AG04450 (cell line): ENCODE data around the gene IL24. TPM values are rescaled to one million over a fixed set of nuclear protein-coding genes. Genes with fewer than 3 reads are reported as not detected.

Experiments used
- CTCF ChIA-PET: fragments of 300-600, 350-600 bp; formaldehyde crosslinking; extraction: SDS; loops from one replicate; lab custom pipeline; 2022; ENCODE audit warnings: antibody characterized with exemption, inconsistent platforms; lab: Charles Lee
- POLR2A ChIA-PET: fragments of 350-600 bp; formaldehyde crosslinking; extraction: SDS; loops from one replicate; lab custom pipeline; 2021; ENCODE audit warnings: antibody characterized with exemption, inconsistent platforms; lab: Yijun Ruan, JAX
- DNase-seq: peaks from one replicate; pipeline ENCODE4 v3.0.0-alpha.2; 2011; ENCODE audit warnings: low read depth, low spot score
- H3K27ac ChIP-seq: one replicate; pipeline ENCODE4 v1.5.1; 2012; ENCODE audit warnings: low read depth, low read length, control low read depth
- H3K27me3 ChIP-seq: one replicate; pipeline ENCODE4 v1.6.0; 2012; ENCODE audit warnings: low read length; ENCODE audit not compliant: control insufficient read depth, insufficient read depth
- H3K4me3 ChIP-seq: 2 replicates; pipeline ENCODE4 v1.5.1; 2011; ENCODE audit warnings: mild to moderate bottlenecking, low read depth, low read length, control low read depth
- H3K9me3 ChIP-seq: 2 replicates; pipeline ENCODE4 v1.5.1; 2012; ENCODE audit warnings: low read length; ENCODE audit not compliant: control insufficient read depth, insufficient read depth
- polyA plus RNA-seq: library from polyadenylated mRNA; depleted of rRNA; stranded (reverse); fragments of >200 nt; gene quantifications from 2 replicates; pipeline ENCODE4 v1.2.3, GENCODE V29; 2011
- TF ChIP-seq, protein P1 (sequence below): IDR thresholded peaks from 2 replicates; pipeline ENCODE4 v1.5.1; 2011; ENCODE audit warnings: low read depth, low read length, control low read depth, inconsistent platforms

Gene IL24
- polyA plus RNA-seq, 1 experiment, result 0.73 TPM

DNA sequence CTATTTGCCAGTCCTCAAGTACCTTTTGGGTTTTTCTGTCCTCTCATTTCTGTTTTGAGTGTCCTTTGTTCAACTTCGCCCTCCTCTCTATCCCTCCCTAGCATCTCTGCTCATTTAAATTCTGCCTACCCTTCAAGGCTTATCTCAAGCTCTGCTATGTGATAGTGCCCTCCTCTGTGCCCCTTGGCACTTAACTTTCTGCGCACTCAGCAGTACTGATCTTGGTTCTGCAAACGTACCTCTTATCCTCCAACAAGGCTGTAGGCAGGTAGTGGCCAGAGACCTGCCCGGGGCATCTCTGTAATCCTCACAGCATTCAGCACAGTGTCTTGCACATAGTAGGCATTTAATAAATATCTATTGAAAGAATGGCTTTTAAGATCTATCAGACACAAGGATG is 37.1 kb upstream of the IL24 start:
- DNase-seq, result no peak
- Histone ChIP-seq H3K9me3 (no peaks in the 10 kb centered on the region), H3K27ac (no peak overlapping the region), H3K27me3 (no peaks in the 10 kb centered on the region), H3K4me3 (no peak overlapping the region)
- TF ChIP-seq, protein P1, sequence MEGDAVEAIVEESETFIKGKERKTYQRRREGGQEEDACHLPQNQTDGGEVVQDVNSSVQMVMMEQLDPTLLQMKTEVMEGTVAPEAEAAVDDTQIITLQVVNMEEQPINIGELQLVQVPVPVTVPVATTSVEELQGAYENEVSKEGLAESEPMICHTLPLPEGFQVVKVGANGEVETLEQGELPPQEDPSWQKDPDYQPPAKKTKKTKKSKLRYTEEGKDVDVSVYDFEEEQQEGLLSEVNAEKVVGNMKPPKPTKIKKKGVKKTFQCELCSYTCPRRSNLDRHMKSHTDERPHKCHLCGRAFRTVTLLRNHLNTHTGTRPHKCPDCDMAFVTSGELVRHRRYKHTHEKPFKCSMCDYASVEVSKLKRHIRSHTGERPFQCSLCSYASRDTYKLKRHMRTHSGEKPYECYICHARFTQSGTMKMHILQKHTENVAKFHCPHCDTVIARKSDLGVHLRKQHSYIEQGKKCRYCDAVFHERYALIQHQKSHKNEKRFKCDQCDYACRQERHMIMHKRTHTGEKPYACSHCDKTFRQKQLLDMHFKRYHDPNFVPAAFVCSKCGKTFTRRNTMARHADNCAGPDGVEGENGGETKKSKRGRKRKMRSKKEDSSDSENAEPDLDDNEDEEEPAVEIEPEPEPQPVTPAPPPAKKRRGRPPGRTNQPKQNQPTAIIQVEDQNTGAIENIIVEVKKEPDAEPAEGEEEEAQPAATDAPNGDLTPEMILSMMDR, result no peak
- POLR2A ChIA-PET, result no interaction called here
- CTCF ChIA-PET, result interaction anchor here (1.1 kb wide), 1 partner anchor 52 kb away, joined by 4 read pairs; no protein-coding TSS in a partner anchor

DNA sequence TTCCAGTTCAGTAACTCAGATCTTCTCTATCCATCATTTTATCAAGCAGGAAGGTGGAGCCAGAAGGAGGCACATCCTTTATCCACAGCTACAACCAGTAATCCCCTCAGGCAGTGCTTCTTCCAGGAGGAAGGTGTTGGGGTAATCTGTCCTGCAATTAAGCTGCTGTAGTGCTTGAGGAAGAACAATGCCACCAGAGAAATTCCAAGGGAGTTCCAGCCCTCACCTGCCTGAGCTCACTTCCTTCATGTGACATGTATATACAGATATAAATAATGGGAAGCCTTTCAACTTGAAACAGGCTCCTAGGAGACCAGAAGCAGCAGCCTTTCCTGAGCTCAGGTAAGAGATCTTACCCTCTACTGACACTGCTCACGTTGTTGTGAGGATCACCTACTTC is 34.0 kb upstream of the IL24 start:
- DNase-seq, result no peak
- H3K9me3 ChIP-seq, result no peaks in the 10 kb centered on the region
- H3K27ac ChIP-seq, result no peak overlapping the region
- POLR2A ChIA-PET, result no interaction called here
- no peak overlapping the region for H3K4me3 ChIP-seq
- CTCF ChIA-PET, result interaction anchor here (3.1 to 3.8 kb wide), 2 partner anchors 8 to 49 kb away, joined by 43 to 46 read pairs; no protein-coding TSS in a partner anchor
- TF ChIP-seq, protein P1, result no peak
- H3K27me3 ChIP-seq, result no peaks in the 10 kb centered on the region

DNA sequence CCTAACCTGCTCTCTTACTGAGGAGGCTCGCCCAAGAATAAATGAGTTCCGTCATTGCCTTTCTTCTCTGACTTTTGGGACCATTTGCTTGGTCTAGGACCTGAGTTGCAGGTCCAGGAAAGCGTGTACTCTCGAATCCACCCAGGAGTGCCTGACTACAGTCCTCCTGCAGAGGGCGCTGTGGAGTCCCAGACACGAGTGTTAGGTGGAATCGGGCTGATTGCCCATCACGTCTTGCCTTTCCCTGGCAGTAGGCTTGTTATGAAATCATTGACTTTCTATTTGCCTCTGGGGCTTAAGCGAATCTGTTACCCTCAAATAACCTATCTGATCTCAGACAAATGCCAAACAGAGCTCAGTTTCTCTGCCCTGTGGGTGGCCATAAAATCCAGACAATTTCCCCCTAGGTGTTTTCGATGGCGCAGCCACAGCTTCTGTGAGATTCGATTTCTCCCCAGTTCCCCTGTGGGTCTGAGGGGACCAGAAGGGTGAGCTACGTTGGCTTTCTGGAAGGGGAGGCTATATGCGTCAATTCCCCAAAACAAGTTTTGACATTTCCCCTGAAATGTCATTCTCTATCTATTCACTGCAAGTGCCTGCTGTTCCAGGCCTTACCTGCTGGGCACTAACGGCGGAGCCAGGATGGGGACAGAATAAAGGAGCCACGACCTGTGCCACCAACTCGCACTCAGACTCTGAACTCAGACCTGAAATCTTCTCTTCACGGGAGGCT is 32.1 kb upstream of the IL24 start, which contains the start of gene IL20:
Gene IL20, plus strand, starts transcription at position 685 of the 733 bp plus-strand sequence. CDS start 230 bp downstream, outside the sequence.
- peak; percentile 50 for DNase-seq
- ChIA-PET CTCF (interaction anchor here (0.5 to 3.8 kb wide), 41 partner anchors 8 to 633 kb away, joined by 3 to 46 read pairs (median 5); no protein-coding TSS in a partner anchor), POLR2A (no interaction called here)
- TF ChIP-seq, protein P1, result peak; percentile 90
- Histone ChIP-seq H3K4me3 (no peak within 1 kb of the TSS), H3K27me3 (no peaks in the 10 kb centered on the region), H3K9me3 (no peaks in the 10 kb centered on the region), H3K27ac (no peak within 1 kb of the TSS)

DNA sequence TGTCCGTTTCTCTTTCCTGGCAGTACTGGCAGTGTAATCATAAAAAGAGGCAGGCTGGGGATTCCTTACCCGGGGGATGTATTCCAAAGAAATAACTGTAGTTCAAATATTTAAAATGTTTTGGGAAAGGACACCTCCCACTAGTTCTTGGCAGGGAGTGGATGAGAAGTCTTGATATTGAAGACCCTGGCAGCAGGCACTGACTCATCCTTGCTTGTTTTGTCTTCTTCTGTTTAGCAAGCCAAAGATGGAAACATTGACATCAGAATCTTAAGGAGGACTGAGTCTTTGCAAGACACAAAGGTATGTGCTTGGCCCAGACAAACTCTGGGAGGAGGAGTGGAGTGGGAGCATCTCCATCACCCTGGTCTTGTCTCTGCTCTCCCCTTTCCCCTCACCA is 31.2 kb upstream of the IL24 start:
- DNase-seq, result no peak
- POLR2A ChIA-PET, result no interaction called here
- CTCF ChIA-PET, result interaction anchor here (0.7 to 3.8 kb wide), 12 partner anchors 11 to 60 kb away, joined by 4 to 46 read pairs (median 10); no protein-coding TSS in a partner anchor

More for the DNA sequence above, 31.2 kb upstream of the IL24 start:
- H3K4me3 ChIP-seq, result no peak overlapping the region
- no peaks in the 10 kb centered on the region for H3K9me3 ChIP-seq
- H3K27ac ChIP-seq, result no peak overlapping the region
- no peaks in the 10 kb centered on the region for H3K27me3 ChIP-seq
- TF ChIP-seq, protein P1, result no peak
